ENCODE data around the gene ZNF732. TPM values are rescaled to one million over a fixed set of nuclear protein-coding genes. Genes with fewer than 3 reads are reported as not detected.

Gene ZNF732
- not detected for total RNA-seq (2021; ENCODE audit: unreplicated experiment)
- polyA plus RNA-seq (2012) = not detected in 2 replicates
- Bru-seq, nascent RNA = not detected
- BruChase-seq, experiment 1, labeled RNA remaining after a 6-hour chase = not detected
- BruChase-seq, experiment 2, labeled RNA remaining after a 2-hour chase = not detected
- long read RNA-seq = 0 reads

GRCh38 chr4:304969-305680 is at the start of gene ZNF732:
Gene ZNF732, minus strand, starts transcription at chr4:305474. Its CDS starts 164 bp downstream, at chr4:305310.
- no peak within 1 kb of the TSS for H3K9ac ChIP-seq (ENCODE audit: low read length)
- ChIA-PET RAD21 (ENCODE audit: low non-redundant PET in 1 of 2, low total read pairs in 2 of 2, uncharacterized antibody in 2 of 2, unreplicated experiment in 2 of 2) (no interaction called here), CTCF (no interaction called here), POLR2A (no interaction called here)
- DNase-seq (ENCODE audit: low read depth, low spot score) = no peak
- H3K4me2 ChIP-seq (ENCODE audit: low read length) = no peak within 1 kb of the TSS
- H3K79me2 ChIP-seq (ENCODE audit: insufficient read depth, low read length) = no peaks in the 10 kb centered on the region
- ATAC-seq = no peak
- H3K27ac ChIP-seq (ENCODE audit: low read depth, low read length) = no peak within 1 kb of the TSS
- no peaks in the 10 kb centered on the region for H3K36me3 ChIP-seq (ENCODE audit: control insufficient read depth in 1 of 2, insufficient read depth in 2 of 2, low read length in 2 of 2)
- H3K4me3 ChIP-seq (replicated peaks in 1 of 2; ENCODE audit: low read depth in 1 of 2, low read length in 2 of 2) = no peak within 1 kb of the TSS
- TF ChIP-seq CBX3 (IDR thresholded peaks at IDR 0.05; ENCODE audit: low read depth) = no peak
- no peak for TF ChIP-seq FOSL1 (IDR thresholded peaks at IDR 0.05; ENCODE audit: low read depth)
- TF ChIP-seq POLR2A (IDR thresholded peaks at IDR 0.05; ENCODE audit: borderline replicate concordance, extremely low read depth, insufficient read depth, insufficient read length) = no peak
- TF ChIP-seq YY1 (IDR thresholded peaks at IDR 0.05; ENCODE audit: extremely low read depth, insufficient replicate concordance, low read depth, low read length) = no peak
- no peak for TF ChIP-seq EZH2phosphoT487 (IDR thresholded peaks at IDR 0.05; ENCODE audit: borderline replicate concordance)
- no peak for TF ChIP-seq RAD21 (IDR thresholded peaks at IDR 0.05; ENCODE audit: low read depth)
- TF ChIP-seq SRF (IDR thresholded peaks at IDR 0.05; ENCODE audit: low read depth) = no peak
- TF ChIP-seq TCF7L2 (IDR thresholded peaks at IDR 0.05; ENCODE audit: borderline replicate concordance, extremely low read depth, insufficient read depth, insufficient read length) = no peak
- no peak for TF ChIP-seq ATF3 (IDR thresholded peaks at IDR 0.05)
- no peak for TF ChIP-seq SP1 (IDR thresholded peaks at IDR 0.05; ENCODE audit: low read depth)
- no peak for TF ChIP-seq EZH2 (IDR thresholded peaks at IDR 0.05)
- no peak for TF ChIP-seq POLR2AphosphoS5 (IDR thresholded peaks at IDR 0.05; ENCODE audit: low read depth, low read length)
- no peak for TF ChIP-seq CEBPB (IDR thresholded peaks at IDR 0.05; ENCODE audit: low read depth)
- TF ChIP-seq SIN3A (IDR thresholded peaks at IDR 0.05; ENCODE audit: low read depth) = no peak
- TF ChIP-seq ZBTB33 (IDR thresholded peaks at IDR 0.05; ENCODE audit: extremely low read depth, insufficient replicate concordance, low read length) = no peak
- peaks cover 3 to 4% of the 10 kb centered on the region in 2 experiments; a peak in 2 of 4 replicates for H3K9me3 ChIP-seq (ENCODE audit: control insufficient read depth in 1 of 2, insufficient read depth in 1 of 2, low read depth in 1 of 2, low read length in 2 of 2)
- intact Hi-C loops (cut with micrococcal nuclease) = no loop called here
- no TSS peak for BruUV-seq (replicated peaks)
- H3K4me1 ChIP-seq (ENCODE audit: control insufficient read depth in 1 of 2, insufficient read depth in 2 of 2, low read length in 2 of 2) = no peaks in the 10 kb centered on the region
- no peaks in the 10 kb centered on the region for H4K20me1 ChIP-seq (ENCODE audit: insufficient read depth)
- H3K9me2 ChIP-seq (ENCODE audit: insufficient read depth) = no peaks in the 10 kb centered on the region
- H2AFZ ChIP-seq (ENCODE audit: low read depth, low read length, poor library complexity, severe bottlenecking) = no peak within 1 kb of the TSS
- H3K27me3 ChIP-seq (ENCODE audit: insufficient read depth, low read length) = no peaks in the 10 kb centered on the region

Measured in HCT116 (cell line).